ENCODE measurements around the gene EXOSC5. TPM values are rescaled to one million over a fixed set of nuclear protein-coding genes. Genes with fewer than 3 reads are reported as not detected.
A peak's percentile ranks its signal among the peaks of the same experiment; 100 is the strongest.
"Not testable (repeated sequence)": the region's sequence is repeated elsewhere in the genome, so short reads cannot be mapped to it uniquely, and the experiment has no call there.

Gene EXOSC5
- total and polyA plus RNA-seq, 12 donors = 4.2 to 73.7 (median 26.6) TPM

GRCh38 chr19:41371541-41371940 is 25.6 kb downstream of the EXOSC5 start:
- no peak overlapping the region for H3K27ac ChIP-seq
- H3K4me3 ChIP-seq = no peak overlapping the region
- 93 to 98% (median 96%) methylated on average over 8 of the region's 8 CpGs for WGBS, 4 donors
- intact Hi-C loops (cut with DNase I) = loop anchor here in 1 of 2 donors (10.0 kb wide), 1 partner anchor 53 kb away; the partner anchor contains the start of gene B3GNT8
- H3K9me3 ChIP-seq (replicated peaks in 1 of 3) = no peaks in the 10 kb centered on the region
- H3K27me3 ChIP-seq = no peaks in the 10 kb centered on the region
- TF ChIP-seq, protein P1, sequence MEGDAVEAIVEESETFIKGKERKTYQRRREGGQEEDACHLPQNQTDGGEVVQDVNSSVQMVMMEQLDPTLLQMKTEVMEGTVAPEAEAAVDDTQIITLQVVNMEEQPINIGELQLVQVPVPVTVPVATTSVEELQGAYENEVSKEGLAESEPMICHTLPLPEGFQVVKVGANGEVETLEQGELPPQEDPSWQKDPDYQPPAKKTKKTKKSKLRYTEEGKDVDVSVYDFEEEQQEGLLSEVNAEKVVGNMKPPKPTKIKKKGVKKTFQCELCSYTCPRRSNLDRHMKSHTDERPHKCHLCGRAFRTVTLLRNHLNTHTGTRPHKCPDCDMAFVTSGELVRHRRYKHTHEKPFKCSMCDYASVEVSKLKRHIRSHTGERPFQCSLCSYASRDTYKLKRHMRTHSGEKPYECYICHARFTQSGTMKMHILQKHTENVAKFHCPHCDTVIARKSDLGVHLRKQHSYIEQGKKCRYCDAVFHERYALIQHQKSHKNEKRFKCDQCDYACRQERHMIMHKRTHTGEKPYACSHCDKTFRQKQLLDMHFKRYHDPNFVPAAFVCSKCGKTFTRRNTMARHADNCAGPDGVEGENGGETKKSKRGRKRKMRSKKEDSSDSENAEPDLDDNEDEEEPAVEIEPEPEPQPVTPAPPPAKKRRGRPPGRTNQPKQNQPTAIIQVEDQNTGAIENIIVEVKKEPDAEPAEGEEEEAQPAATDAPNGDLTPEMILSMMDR (IDR thresholded peaks at IDR 0.05) = no peak
- TF ChIP-seq POLR2A (IDR thresholded peaks at IDR 0.05) = no peak
- H3K4me1 ChIP-seq (replicated peaks in 1 of 2) = peaks cover 27 to 35% of the 10 kb centered on the region in 2 donors
- no peak for DNase-seq
- H3K36me3 ChIP-seq (replicated peaks in 1 of 2) = no peaks in the 10 kb centered on the region

- H3K4me3 ChIP-seq; DNase-seq; H3K27me3 ChIP-seq; H3K36me3 ChIP-seq (replicated peaks in 1 of 2); H3K9me3 ChIP-seq (replicated peaks in 1 of 3); H3K27ac ChIP-seq: not testable (repeated sequence)
- intact Hi-C loops (cut with DNase I) = loop anchor here in 1 of 2 donors (10.0 kb wide), 1 partner anchor 54 kb away; the partner anchor contains the start of gene B3GNT8
- peaks cover 24 to 31% of the 10 kb centered on the region in 2 donors for H3K4me1 ChIP-seq (replicated peaks in 1 of 2)
- WGBS, 4 donors = 88 to 98% (median 95%) methylated on average over 5 of the region's 5 CpGs
Measured at GRCh38 chr19:41371119-41371518, 26.0 kb downstream of the EXOSC5 start.

DNA sequence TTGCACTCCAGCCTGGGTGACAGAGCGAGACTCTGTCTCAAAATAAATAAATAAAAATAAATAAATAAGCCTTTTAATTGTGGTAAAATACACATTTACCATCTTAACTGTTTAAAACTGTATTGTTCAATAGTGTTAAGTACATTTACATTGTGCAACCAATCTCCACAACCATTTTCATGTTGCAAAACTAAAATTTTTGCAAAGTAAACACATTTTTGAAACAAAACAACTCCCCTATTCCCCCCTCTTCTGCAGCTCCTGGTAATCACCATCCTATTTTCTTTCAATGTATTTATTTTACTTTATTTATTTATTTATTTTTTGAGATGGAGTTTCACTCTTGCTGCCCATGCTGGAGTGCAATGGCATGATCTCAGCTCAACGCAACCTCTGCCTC is 27.4 kb downstream of the EXOSC5 start:
- H3K27ac ChIP-seq = no peak overlapping the region
- H3K9me3 ChIP-seq (replicated peaks in 1 of 3) = no peaks in the 10 kb centered on the region
- H3K27me3 ChIP-seq = no peaks in the 10 kb centered on the region
- WGBS, 4 donors = 97 to 100% (median 99%) methylated on average over 2 of the region's 2 CpGs
- no peak overlapping the region for H3K4me3 ChIP-seq
- no peak for DNase-seq
- H3K36me3 ChIP-seq (replicated peaks in 1 of 2) = no peaks in the 10 kb centered on the region
- intact Hi-C loops (cut with DNase I) = loop anchor here in 1 of 2 donors (10.0 kb wide), 1 partner anchor 55 kb away; the partner anchor contains the start of gene B3GNT8
- peaks cover 21 to 30% of the 10 kb centered on the region in 2 donors for H3K4me1 ChIP-seq (replicated peaks in 1 of 2)
- TF ChIP-seq, protein P1 (IDR thresholded peaks at IDR 0.05) = no peak
- TF ChIP-seq POLR2A (IDR thresholded peaks at IDR 0.05) = no peak

- no peaks in the 10 kb centered on the region for H3K27me3 ChIP-seq
- peak overlapping the region; percentile 48 to 91 (median 80) for H3K27ac ChIP-seq
- peaks cover 28 to 29% of the 10 kb centered on the region in 2 donors for H3K4me1 ChIP-seq (replicated peaks in 1 of 2)
Measured at GRCh38 chr19:41367848-41368301, 29.3 kb downstream of the EXOSC5 start.

More at GRCh38 chr19:41367848-41368301, 29.3 kb downstream of the EXOSC5 start:
- WGBS, 4 donors = 34 to 50% (median 46%) methylated on average over 6 of the region's 6 CpGs
- peak in 4 of 7 donors; percentile 47 to 75 (median 54) for DNase-seq
- H3K9me3 ChIP-seq (replicated peaks in 1 of 3) = no peaks in the 10 kb centered on the region
- TF ChIP-seq POLR2A (IDR thresholded peaks at IDR 0.05) = peak in 1 of 2 donors; percentile 64
- TF ChIP-seq, protein P1 (IDR thresholded peaks at IDR 0.05) = no peak
- no peaks in the 10 kb centered on the region for H3K36me3 ChIP-seq (replicated peaks in 1 of 2)
- intact Hi-C loops (cut with DNase I) = no loop called here
- H3K4me3 ChIP-seq = no peak overlapping the region
